HL-60 (cell line): Measurements from ENCODE around the gene RIC3.

Experiments used
- DNase-seq, 2 experiments: peaks; one replicate each; pipeline ENCODE4 v3.0.0-alpha.2; 2010 to 2020; ENCODE audit warnings: low read depth in 1 of 2, low spot score in 1 of 2
- H3K27ac ChIP-seq: fragments of 250-450 bp; sonication (Bioruptor Pico); replicated peaks from 2 replicates; pipeline ENCODE4 v1.5.1; 2020; ENCODE audit warnings: mild to moderate bottlenecking, moderate library complexity
- H3K27me3 ChIP-seq: fragments of 250-450 bp; sonication (Bioruptor Pico); 2 replicates; pipeline ENCODE4 v1.5.1; 2021; ENCODE audit warnings: mild to moderate bottlenecking, moderate library complexity; ENCODE audit not compliant: insufficient read depth, poor library complexity, severe bottlenecking
- H3K4me3 ChIP-seq: replicated peaks from 2 replicates; pipeline ENCODE4 v1.5.1; 2011; ENCODE audit warnings: mild to moderate bottlenecking, control low read depth, low read length; ENCODE audit not compliant: insufficient read depth
- CTCF ChIP-seq: IDR thresholded peaks from one replicate; pipeline ENCODE4 v1.5.1; 2011; ENCODE audit warnings: low read length, control low read depth, inconsistent platforms; ENCODE audit not compliant: insufficient read depth
- GABPA ChIP-seq: IDR thresholded peaks from 2 replicates; pipeline ENCODE4 v1.6.1; 2012; ENCODE audit warnings: low read depth
- POLR2AphosphoS5 ChIP-seq: IDR thresholded peaks from 2 replicates; pipeline ENCODE4 v1.6.1; 2012; ENCODE audit warnings: low read depth
- SPI1 ChIP-seq: IDR thresholded peaks from 2 replicates; pipeline ENCODE4 v1.6.1; 2012; ENCODE audit warnings: low read depth, mild to moderate bottlenecking, borderline replicate concordance
- TF ChIP-seq, protein P1 (sequence below): IDR thresholded peaks from 2 replicates; pipeline ENCODE4 v1.6.1; 2012; ENCODE audit warnings: low read depth; ENCODE audit not compliant: insufficient replicate concordance

RIC3 gene

DNA sequence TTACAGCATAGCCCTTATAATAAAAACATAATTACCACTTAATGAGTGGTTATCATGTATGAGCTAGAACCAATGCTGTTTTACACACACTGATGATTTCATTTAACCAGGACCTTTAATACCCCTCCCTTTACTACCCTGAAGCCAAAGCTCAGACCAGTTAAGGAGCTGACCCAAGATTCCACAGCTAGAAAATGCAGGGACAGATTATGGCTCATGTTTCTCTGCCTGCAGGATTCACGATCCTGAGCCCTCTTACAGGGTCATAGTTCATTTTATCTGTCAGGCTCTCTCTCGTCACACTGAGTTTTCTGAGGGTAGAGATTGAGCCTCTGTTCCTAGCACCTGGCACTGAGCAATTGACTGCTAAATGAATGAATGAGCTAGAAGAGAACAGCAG lies 60.4 kb downstream of the RIC3 start:
- no peak for DNase-seq

GRCh38 chr11:8107642-8108041 lies 61.2 kb downstream of the RIC3 start:
- no peak overlapping the region for H3K27ac ChIP-seq

More for the DNA sequence above, 60.4 kb downstream of the RIC3 start:
- H3K27me3 ChIP-seq = no peaks in the 10 kb centered on the region
- H3K27ac ChIP-seq = no peak overlapping the region
- no peak overlapping the region for H3K4me3 ChIP-seq
- TF ChIP-seq SPI1 (no peak), POLR2AphosphoS5 (no peak), GABPA (no peak), CTCF (no peak)
- TF ChIP-seq, protein P1, sequence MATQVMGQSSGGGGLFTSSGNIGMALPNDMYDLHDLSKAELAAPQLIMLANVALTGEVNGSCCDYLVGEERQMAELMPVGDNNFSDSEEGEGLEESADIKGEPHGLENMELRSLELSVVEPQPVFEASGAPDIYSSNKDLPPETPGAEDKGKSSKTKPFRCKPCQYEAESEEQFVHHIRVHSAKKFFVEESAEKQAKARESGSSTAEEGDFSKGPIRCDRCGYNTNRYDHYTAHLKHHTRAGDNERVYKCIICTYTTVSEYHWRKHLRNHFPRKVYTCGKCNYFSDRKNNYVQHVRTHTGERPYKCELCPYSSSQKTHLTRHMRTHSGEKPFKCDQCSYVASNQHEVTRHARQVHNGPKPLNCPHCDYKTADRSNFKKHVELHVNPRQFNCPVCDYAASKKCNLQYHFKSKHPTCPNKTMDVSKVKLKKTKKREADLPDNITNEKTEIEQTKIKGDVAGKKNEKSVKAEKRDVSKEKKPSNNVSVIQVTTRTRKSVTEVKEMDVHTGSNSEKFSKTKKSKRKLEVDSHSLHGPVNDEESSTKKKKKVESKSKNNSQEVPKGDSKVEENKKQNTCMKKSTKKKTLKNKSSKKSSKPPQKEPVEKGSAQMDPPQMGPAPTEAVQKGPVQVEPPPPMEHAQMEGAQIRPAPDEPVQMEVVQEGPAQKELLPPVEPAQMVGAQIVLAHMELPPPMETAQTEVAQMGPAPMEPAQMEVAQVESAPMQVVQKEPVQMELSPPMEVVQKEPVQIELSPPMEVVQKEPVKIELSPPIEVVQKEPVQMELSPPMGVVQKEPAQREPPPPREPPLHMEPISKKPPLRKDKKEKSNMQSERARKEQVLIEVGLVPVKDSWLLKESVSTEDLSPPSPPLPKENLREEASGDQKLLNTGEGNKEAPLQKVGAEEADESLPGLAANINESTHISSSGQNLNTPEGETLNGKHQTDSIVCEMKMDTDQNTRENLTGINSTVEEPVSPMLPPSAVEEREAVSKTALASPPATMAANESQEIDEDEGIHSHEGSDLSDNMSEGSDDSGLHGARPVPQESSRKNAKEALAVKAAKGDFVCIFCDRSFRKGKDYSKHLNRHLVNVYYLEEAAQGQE = no peak

GRCh38 chr11:8106679-8107078 lies 62.1 kb downstream of the RIC3 start:
- TF ChIP-seq CTCF (no peak), SPI1 (no peak), POLR2AphosphoS5 (no peak), GABPA (no peak)
- TF ChIP-seq, protein P1 = no peak

More at GRCh38 chr11:8107642-8108041, 61.2 kb downstream of the RIC3 start:
- no peak for DNase-seq
- Histone ChIP-seq H3K27me3 (no peaks in the 10 kb centered on the region), H3K4me3 (no peak overlapping the region)
- no peak for TF ChIP-seq CTCF
- TF ChIP-seq GABPA = no peak
- TF ChIP-seq POLR2AphosphoS5 = no peak
- TF ChIP-seq, protein P1 = no peak
- TF ChIP-seq SPI1 = no peak

More at GRCh38 chr11:8106679-8107078, 62.1 kb downstream of the RIC3 start:
- Histone ChIP-seq H3K4me3 (no peak overlapping the region), H3K27me3 (no peaks in the 10 kb centered on the region), H3K27ac (no peak overlapping the region)
- no peak for DNase-seq
